Calu3 (cell line): ENCODE results near the gene UBE2L6. TPM values are rescaled to one million over a fixed set of nuclear protein-coding genes. Genes with fewer than 3 reads are reported as not detected.

ENCODE experiments used
- BruUV-seq: library from RNA; stranded (reverse); fragments of 400-500 nt; replicated peaks from 2 replicates; lab custom pipeline; 2021; lab: Mats Ljungman, UMichigan
- CTCF ChIA-PET: fragments of 300-600 bp; sonication (Branson Sonifier 250); formaldehyde crosslinking; loops from one replicate; lab custom pipeline; 2022; ENCODE audit warnings: antibody characterized with exemption; lab: Charles Lee
- DNase-seq: peaks from one replicate; pipeline ENCODE4 v3.0.0; 2022
- H3K27ac Mint-ChIP-seq: one replicate; pipeline ENCODE4 v1.8.0; 2022; ENCODE audit warnings: mixed read lengths; ENCODE audit not compliant: unreplicated experiment
- H3K27me3 Mint-ChIP-seq: one replicate; pipeline ENCODE4 v1.8.0; 2022; ENCODE audit warnings: mixed read lengths; ENCODE audit not compliant: unreplicated experiment
- H3K36me3 Mint-ChIP-seq: one replicate; pipeline ENCODE4 v1.8.0; 2022; ENCODE audit warnings: mild to moderate bottlenecking, moderate library complexity, mixed read lengths; ENCODE audit not compliant: insufficient read depth, unreplicated experiment
- H3K4me1 Mint-ChIP-seq: one replicate; pipeline ENCODE4 v1.8.0; 2022; ENCODE audit warnings: mild to moderate bottlenecking, low read depth, mixed read lengths; ENCODE audit not compliant: unreplicated experiment
- H3K4me3 Mint-ChIP-seq: one replicate; pipeline ENCODE4 v1.8.0; 2022; ENCODE audit warnings: mild to moderate bottlenecking, low read depth, moderate library complexity, mixed read lengths; ENCODE audit not compliant: unreplicated experiment
- H3K9me3 Mint-ChIP-seq: one replicate; pipeline ENCODE4 v1.8.0; 2022; ENCODE audit warnings: low read depth, mixed read lengths; ENCODE audit not compliant: unreplicated experiment
- intact Hi-C: fragments of 100-400 bp; cut with micrococcal nuclease; formaldehyde crosslinking; loops from one replicate; pipeline ENCODE4 v1.10.0; 2022; ENCODE audit not compliant: unreplicated experiment
- total RNA-seq: library from RNA; stranded (reverse); gene quantifications from 2 replicates; pipeline ENCODE4 v1.2.3, GENCODE V29; 2022
- TF ChIP-seq, protein P1 (sequence below): fragments of 200-600 bp; IDR thresholded peaks from one replicate; pipeline ENCODE4 v1.8.0; 2022; ENCODE audit warnings: antibody characterized with exemption; ENCODE audit not compliant: unreplicated experiment

UBE2L6 gene
- total RNA-seq, 1 experiment from 2014 or later = 80.8 TPM

DNA sequence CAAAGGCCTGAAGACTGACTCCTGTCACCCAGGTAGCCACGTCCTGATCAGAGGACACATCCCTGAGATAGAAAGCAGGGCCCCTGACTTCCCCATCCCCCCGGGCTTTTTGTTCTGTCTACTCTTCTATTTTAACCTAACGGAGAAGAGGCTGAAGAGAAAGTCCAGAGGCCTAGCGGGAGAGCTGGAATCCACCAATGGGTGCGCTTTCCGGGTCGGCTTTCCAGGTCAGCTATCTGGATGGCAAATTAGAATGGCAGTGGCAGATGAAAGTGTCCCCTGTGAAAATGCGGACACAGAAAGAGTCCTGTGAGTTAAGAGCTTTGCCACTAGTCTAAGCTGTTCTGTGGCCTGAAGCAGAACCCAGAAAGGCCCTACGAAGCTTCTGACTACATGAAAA is 16.9 kb upstream of the UBE2L6 start:
- CTCF ChIA-PET = no interaction called here
- intact Hi-C loops = no loop called here
- H3K9me3 Mint-ChIP-seq = no peaks in the 10 kb centered on the region

DNA sequence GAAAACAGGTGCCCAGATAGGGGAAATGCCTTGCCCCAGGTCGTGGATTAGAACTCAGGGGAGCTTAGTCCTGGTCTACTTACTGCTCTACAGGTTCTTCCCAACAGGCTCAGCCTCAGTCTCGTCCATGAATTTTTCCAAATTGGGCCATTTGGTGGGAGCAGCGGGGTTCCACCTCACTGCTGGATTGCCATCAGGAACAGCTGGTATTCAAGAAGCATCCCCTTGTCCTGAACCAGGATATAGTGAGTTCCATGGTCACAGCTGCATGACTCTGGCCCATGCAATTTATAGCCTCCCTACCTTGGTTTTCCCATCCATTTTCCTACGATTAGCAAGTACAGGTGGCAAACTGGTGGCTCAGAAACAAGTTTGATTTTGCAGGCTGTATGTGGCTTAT is 6.6 kb upstream of the UBE2L6 start:
- no TSS peak for BruUV-seq

More for the DNA sequence above, 16.9 kb upstream of the UBE2L6 start:
- no peaks in the 10 kb centered on the region for H3K36me3 Mint-ChIP-seq
- H3K27ac Mint-ChIP-seq = no peak overlapping the region
- TF ChIP-seq, protein P1, sequence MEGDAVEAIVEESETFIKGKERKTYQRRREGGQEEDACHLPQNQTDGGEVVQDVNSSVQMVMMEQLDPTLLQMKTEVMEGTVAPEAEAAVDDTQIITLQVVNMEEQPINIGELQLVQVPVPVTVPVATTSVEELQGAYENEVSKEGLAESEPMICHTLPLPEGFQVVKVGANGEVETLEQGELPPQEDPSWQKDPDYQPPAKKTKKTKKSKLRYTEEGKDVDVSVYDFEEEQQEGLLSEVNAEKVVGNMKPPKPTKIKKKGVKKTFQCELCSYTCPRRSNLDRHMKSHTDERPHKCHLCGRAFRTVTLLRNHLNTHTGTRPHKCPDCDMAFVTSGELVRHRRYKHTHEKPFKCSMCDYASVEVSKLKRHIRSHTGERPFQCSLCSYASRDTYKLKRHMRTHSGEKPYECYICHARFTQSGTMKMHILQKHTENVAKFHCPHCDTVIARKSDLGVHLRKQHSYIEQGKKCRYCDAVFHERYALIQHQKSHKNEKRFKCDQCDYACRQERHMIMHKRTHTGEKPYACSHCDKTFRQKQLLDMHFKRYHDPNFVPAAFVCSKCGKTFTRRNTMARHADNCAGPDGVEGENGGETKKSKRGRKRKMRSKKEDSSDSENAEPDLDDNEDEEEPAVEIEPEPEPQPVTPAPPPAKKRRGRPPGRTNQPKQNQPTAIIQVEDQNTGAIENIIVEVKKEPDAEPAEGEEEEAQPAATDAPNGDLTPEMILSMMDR = no peak
- H3K4me1 Mint-ChIP-seq = no peaks in the 10 kb centered on the region
- no peak for DNase-seq
- no peaks in the 10 kb centered on the region for H3K27me3 Mint-ChIP-seq
- BruUV-seq = no TSS peak
- H3K4me3 Mint-ChIP-seq = no peak overlapping the region

DNA sequence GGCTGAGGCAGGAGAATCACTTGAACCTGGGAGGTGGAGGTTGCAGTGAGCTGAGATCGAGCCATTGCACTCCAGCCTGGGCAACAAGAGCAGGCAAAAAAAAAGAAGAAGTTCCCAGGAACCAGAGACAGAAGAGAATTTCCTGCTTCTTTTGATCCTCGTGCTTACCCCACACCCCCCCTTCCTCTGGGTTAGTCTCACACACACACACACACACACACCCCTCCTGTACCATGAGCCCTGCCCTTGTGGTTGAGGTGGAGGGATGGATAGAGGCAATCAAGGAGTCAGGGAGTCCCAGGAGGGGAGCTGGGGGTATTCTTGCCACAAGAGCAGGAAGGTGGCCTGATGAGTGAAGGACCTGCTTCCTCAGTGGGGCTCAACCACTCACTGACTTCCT is 4.1 kb upstream of the UBE2L6 start:
- Mint-ChIP-seq H3K4me3 (no peak overlapping the region), H3K27me3 (peaks cover 10% of the 10 kb centered on the region), H3K9me3 (no peaks in the 10 kb centered on the region), H3K27ac (no peak overlapping the region), H3K36me3 (peaks cover 16% of the 10 kb centered on the region), H3K4me1 (peaks cover 16% of the 10 kb centered on the region)
- intact Hi-C loops = no loop called here
- no peak for DNase-seq
- no TSS peak for BruUV-seq
- CTCF ChIA-PET = interaction anchor here (0.6 kb wide), 1 partner anchor 70 kb away, joined by 3 read pairs; no protein-coding TSS in a partner anchor
- TF ChIP-seq, protein P1 = no peak

More for the DNA sequence above, 6.6 kb upstream of the UBE2L6 start:
- no peak for DNase-seq
- CTCF ChIA-PET = no interaction called here
- Mint-ChIP-seq H3K27me3 (peaks cover 12% of the 10 kb centered on the region), H3K36me3 (no peaks in the 10 kb centered on the region), H3K4me1 (peaks cover 6% of the 10 kb centered on the region), H3K4me3 (no peak overlapping the region), H3K27ac (no peak overlapping the region), H3K9me3 (no peaks in the 10 kb centered on the region)
- TF ChIP-seq, protein P1 = no peak
- intact Hi-C loops = no loop called here

DNA sequence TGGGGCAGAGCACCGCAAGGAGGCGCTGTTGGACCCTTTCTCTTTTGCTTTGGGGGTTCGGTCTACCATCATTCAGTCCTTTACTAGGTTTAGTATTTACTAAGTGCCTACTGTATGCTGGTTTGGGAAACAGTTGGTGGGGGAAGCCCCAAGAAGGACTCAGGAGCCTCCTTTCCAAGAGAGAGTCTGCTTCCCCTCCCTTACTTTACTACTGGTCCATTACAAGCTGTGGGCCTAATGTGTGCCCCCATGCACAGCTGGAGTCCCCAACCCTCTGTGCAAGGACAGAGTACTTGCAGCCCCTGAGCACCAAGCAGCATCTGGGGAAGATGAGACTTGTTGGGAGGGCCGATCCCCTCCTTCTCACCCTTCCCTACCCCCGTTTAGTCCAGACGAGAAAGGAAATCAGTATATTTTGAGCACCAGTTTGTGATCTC is 876 bp upstream of the UBE2L6 start:
- intact Hi-C loops = loop anchor here (1.0 kb wide), 1 partner anchor 73 kb away; no protein-coding TSS in a partner anchor
- DNase-seq = peak; percentile 85
- H3K4me1 Mint-ChIP-seq = peaks cover 25% of the 10 kb centered on the region
- BruUV-seq = TSS peak; percentile 21
- TF ChIP-seq, protein P1 = no peak
- H3K27ac Mint-ChIP-seq = no peak overlapping the region
- no peaks in the 10 kb centered on the region for H3K27me3 Mint-ChIP-seq
- H3K9me3 Mint-ChIP-seq = no peaks in the 10 kb centered on the region
- H3K4me3 Mint-ChIP-seq = peak overlapping the region; percentile 98
- H3K36me3 Mint-ChIP-seq = peaks cover 16% of the 10 kb centered on the region
- CTCF ChIA-PET = interaction anchor here (0.5 to 2.5 kb wide), 8 partner anchors 27 to 500 kb away, joined by 3 to 62 read pairs (median 4); partner anchors contain the start of gene TIMM10
